MCF 10A (cell line): ENCODE data around the gene PDK1. TPM values are rescaled to one million over a fixed set of nuclear protein-coding genes. Genes with fewer than 3 reads are reported as not detected.

ENCODE experiments used
- Bru-seq: library from RNA; stranded (reverse); fragments of 400-500 nt; gene quantifications from one replicate; lab custom pipeline; 2021; lab: Mats Ljungman, UMichigan
- BruChase-seq, 2 experiments: library from RNA; stranded (reverse); fragments of 400-500 nt; gene quantifications; one replicate each; lab custom pipeline; 2021; lab: Mats Ljungman, UMichigan
- BruUV-seq: library from RNA; stranded (reverse); fragments of 400-500 nt; replicated peaks from 2 replicates; lab custom pipeline; 2021; lab: Mats Ljungman, UMichigan
- CTCF ChIA-PET: fragments of 300-600 bp; sonication (Branson Sonifier 250); formaldehyde crosslinking; extraction: SDS; loops from one replicate; lab custom pipeline; 2021; ENCODE audit warnings: antibody characterized with exemption, inconsistent platforms; lab: Yijun Ruan, JAX
- POLR2A ChIA-PET: fragments of 300-600, 350-650 bp; sonication (Branson Sonifier 250); formaldehyde crosslinking; extraction: SDS; loops from one replicate; lab custom pipeline; 2020; ENCODE audit warnings: antibody characterized with exemption, inconsistent platforms; lab: Yijun Ruan, JAX
- DNase-seq: peaks from one replicate; pipeline ENCODE4 v3.0.0-alpha.2; 2018; ENCODE audit not compliant: unreplicated experiment
- H3K27ac Mint-ChIP-seq: one replicate; pipeline ENCODE4 v1.8.0; 2022; ENCODE audit warnings: mild to moderate bottlenecking, low read depth, mixed read lengths; ENCODE audit not compliant: unreplicated experiment
- H3K27me3 Mint-ChIP-seq: one replicate; pipeline ENCODE4 v1.8.0; 2022; ENCODE audit warnings: mixed read lengths; ENCODE audit not compliant: insufficient read depth, unreplicated experiment
- H3K36me3 Mint-ChIP-seq: one replicate; pipeline ENCODE4 v1.8.0; 2022; ENCODE audit warnings: mild to moderate bottlenecking, moderate library complexity, mixed read lengths; ENCODE audit not compliant: insufficient read depth, unreplicated experiment
- H3K4me1 Mint-ChIP-seq: one replicate; pipeline ENCODE4 v1.8.0; 2022; ENCODE audit warnings: mixed read lengths; ENCODE audit not compliant: insufficient read depth, unreplicated experiment
- H3K4me3 Mint-ChIP-seq: one replicate; pipeline ENCODE4 v1.8.0; 2022; ENCODE audit warnings: mild to moderate bottlenecking, moderate library complexity, mixed read lengths; ENCODE audit not compliant: unreplicated experiment
- H3K9me3 Mint-ChIP-seq: one replicate; pipeline ENCODE4 v1.8.0; 2022; ENCODE audit warnings: mixed read lengths; ENCODE audit not compliant: unreplicated experiment
- intact Hi-C: fragments of 100-400 bp; cut with micrococcal nuclease; formaldehyde crosslinking; loops from 2 replicates; pipeline ENCODE4 v1.14.1; 2022
- long read RNA-seq: library from polyadenylated mRNA; stranded (forward); transcript quantifications from one replicate; pipeline ENCODE4 v2.0.0, GENCODE V29; 2022
- total RNA-seq: library from RNA; stranded (reverse); gene quantifications from 2 replicates; pipeline ENCODE4 v1.2.3, GENCODE V29; 2022
- TF ChIP-seq, protein P1 (sequence below): fragments of 200-600 bp; IDR thresholded peaks from one replicate; pipeline ENCODE4 v1.8.0; 2022; ENCODE audit warnings: antibody characterized with exemption, mild to moderate bottlenecking; ENCODE audit not compliant: unreplicated experiment

The PDK1 gene
- total RNA-seq: 18.7 and 26.5 TPM in 2 replicates
- Bru-seq, nascent RNA: percentile 85 among the genes with signal in this experiment
- BruChase-seq, experiment 1, labeled RNA remaining after a 6-hour chase: percentile 73 among the genes with signal in this experiment
- percentile 83 among the genes with signal in this experiment for BruChase-seq, experiment 2, labeled RNA remaining after a 2-hour chase
- long read RNA-seq, full-length matches to known transcripts: 25 of 45 reads
- long read RNA-seq, partial matches to known transcripts: 4 of 45 reads
- long read RNA-seq, other reads (novel, unspliced or antisense): 16 of 45 reads

DNA sequence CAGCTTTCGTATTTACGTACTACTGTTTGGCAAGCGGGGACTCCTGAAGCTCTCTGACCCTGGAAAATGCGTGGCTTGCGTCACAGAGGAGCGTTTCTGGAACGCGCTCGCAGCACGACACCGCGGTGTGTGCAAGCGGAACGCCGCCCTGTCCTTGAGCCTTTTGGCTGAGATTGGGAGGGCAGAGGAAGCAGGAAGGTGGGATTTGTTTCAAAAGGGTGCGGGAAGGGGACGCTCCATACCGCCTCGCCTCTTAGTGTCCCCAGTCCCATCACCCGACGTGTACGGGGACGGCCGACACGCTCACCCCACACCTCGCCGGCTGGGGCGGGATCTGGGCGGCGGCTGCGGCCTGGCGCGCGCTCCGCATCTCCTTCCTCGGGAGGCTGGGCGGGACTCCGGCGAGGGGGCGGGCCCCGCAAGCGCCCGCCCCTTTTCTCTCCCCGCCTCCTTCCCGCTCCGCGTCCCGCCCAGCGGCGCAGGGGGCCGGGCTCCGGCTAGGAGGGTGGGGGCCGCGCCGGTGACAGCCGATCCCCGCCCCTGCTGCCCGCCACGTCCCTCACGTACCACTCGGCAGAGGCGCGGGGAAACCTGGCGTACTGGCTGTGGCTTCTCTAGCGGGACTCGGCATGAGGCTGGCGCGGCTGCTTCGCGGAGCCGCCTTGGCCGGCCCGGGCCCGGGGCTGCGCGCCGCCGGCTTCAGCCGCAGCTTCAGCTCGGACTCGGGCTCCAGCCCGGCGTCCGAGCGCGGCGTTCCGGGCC lies at the start of gene PDK1:
Gene PDK1 (plus strand): TSS at position 569 of the 762 bp plus-strand sequence. CDS start 61 bp downstream, at position 630.
- Mint-ChIP-seq H3K27ac (peak within 1 kb of the TSS; percentile 89), H3K4me1 (peaks cover 36% of the 10 kb centered on the region), H3K4me3 (peak within 1 kb of the TSS; percentile 85), H3K9me3 (no peaks in the 10 kb centered on the region), H3K27me3 (no peaks in the 10 kb centered on the region), H3K36me3 (peaks cover 6% of the 10 kb centered on the region)
- POLR2A ChIA-PET: interaction anchor here (0.7 to 2.0 kb wide), 17 partner anchors 9 to 982 kb away, joined by 3 to 15 read pairs (median 4); partner anchors contain the start of gene DLX1
- CTCF ChIA-PET: interaction anchor here (0.6 to 1.5 kb wide), 2 partner anchors 89 to 113 kb away, joined by 3 to 6 read pairs; no protein-coding TSS in a partner anchor
- TF ChIP-seq, protein P1, sequence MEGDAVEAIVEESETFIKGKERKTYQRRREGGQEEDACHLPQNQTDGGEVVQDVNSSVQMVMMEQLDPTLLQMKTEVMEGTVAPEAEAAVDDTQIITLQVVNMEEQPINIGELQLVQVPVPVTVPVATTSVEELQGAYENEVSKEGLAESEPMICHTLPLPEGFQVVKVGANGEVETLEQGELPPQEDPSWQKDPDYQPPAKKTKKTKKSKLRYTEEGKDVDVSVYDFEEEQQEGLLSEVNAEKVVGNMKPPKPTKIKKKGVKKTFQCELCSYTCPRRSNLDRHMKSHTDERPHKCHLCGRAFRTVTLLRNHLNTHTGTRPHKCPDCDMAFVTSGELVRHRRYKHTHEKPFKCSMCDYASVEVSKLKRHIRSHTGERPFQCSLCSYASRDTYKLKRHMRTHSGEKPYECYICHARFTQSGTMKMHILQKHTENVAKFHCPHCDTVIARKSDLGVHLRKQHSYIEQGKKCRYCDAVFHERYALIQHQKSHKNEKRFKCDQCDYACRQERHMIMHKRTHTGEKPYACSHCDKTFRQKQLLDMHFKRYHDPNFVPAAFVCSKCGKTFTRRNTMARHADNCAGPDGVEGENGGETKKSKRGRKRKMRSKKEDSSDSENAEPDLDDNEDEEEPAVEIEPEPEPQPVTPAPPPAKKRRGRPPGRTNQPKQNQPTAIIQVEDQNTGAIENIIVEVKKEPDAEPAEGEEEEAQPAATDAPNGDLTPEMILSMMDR: no peak
- BruUV-seq: no TSS peak
- intact Hi-C loops: no loop called here
- DNase-seq: peak; percentile 91

GRCh38 chr2:172507199-172507598 lies 48.7 kb upstream of the PDK1 start:
- no peak overlapping the region for H3K27ac Mint-ChIP-seq
- peaks cover 62% of the 10 kb centered on the region for H3K36me3 Mint-ChIP-seq
- no peak for DNase-seq
- TF ChIP-seq, protein P1: no peak
- no peak overlapping the region for H3K4me3 Mint-ChIP-seq
- ChIA-PET CTCF (no interaction called here), POLR2A (interaction anchor here (0.6 kb wide), 1 partner anchor 50 kb away, joined by 3 read pairs; no protein-coding TSS in a partner anchor)
- H3K4me1 Mint-ChIP-seq: no peaks in the 10 kb centered on the region
- no TSS peak for BruUV-seq
- H3K9me3 Mint-ChIP-seq: no peaks in the 10 kb centered on the region
- intact Hi-C loops: no loop called here
- H3K27me3 Mint-ChIP-seq: no peaks in the 10 kb centered on the region

DNA sequence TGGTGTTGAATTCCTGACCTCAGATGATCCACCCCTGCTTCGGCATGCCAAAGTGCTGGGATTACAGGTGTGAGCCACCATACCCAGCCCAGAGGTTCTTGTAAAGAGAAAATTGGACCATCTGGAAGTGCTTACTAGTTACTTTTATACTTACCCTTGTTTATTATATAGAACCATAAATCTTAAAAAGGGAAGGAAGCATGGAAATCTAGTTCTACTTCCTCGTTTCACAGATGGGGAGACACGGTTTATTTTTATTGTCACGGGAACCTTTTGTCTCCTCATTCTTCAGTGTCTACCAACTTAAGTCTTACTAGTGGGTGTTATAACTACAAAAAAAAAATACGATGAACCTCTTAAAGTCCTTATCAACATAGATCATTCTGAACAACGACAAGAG lies 45.8 kb upstream of the PDK1 start:
- no peak overlapping the region for H3K4me3 Mint-ChIP-seq
- H3K36me3 Mint-ChIP-seq: peaks cover 48% of the 10 kb centered on the region
- DNase-seq: no peak
- no peaks in the 10 kb centered on the region for H3K4me1 Mint-ChIP-seq
- intact Hi-C loops: no loop called here
- H3K27ac Mint-ChIP-seq: no peak overlapping the region
- no peaks in the 10 kb centered on the region for H3K9me3 Mint-ChIP-seq
- no TSS peak for BruUV-seq
- TF ChIP-seq, protein P1: no peak
- ChIA-PET POLR2A (interaction anchor here (0.7 kb wide), 1 partner anchor 20 kb away, joined by 3 read pairs; no protein-coding TSS in a partner anchor), CTCF (no interaction called here)
- no peaks in the 10 kb centered on the region for H3K27me3 Mint-ChIP-seq

DNA sequence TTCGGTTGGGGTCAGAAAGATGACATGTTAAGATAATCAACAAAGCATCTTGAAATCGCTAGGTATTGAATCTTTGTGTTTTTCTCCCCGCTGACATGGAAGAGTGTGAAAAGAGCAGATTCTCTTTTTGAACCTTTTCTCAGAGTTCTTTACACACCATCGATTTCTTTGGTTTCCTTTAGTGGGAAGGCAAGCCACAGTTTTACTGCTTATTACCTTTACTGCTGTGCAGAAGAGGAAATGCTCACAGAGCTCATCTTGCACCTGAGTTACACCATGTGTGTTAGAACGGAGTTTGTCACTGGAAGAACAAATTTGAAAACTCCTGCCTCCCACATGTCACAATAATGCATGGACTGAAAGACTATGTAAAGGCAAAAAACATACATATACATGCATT lies 45.3 kb upstream of the PDK1 start:
- no peaks in the 10 kb centered on the region for H3K9me3 Mint-ChIP-seq
- H3K27me3 Mint-ChIP-seq: no peaks in the 10 kb centered on the region
- no TSS peak for BruUV-seq
- POLR2A ChIA-PET: no interaction called here
- DNase-seq: no peak
- intact Hi-C loops: no loop called here
- peaks cover 43% of the 10 kb centered on the region for H3K36me3 Mint-ChIP-seq
- CTCF ChIA-PET: interaction anchor here (0.6 kb wide), 1 partner anchor 161 kb away, joined by 4 read pairs; no protein-coding TSS in a partner anchor
- H3K4me3 Mint-ChIP-seq: no peak overlapping the region
- TF ChIP-seq, protein P1: no peak
- no peak overlapping the region for H3K27ac Mint-ChIP-seq
- H3K4me1 Mint-ChIP-seq: no peaks in the 10 kb centered on the region
